K562 (cell line): ENCODE results near the gene CCDC141. TPM values are rescaled to one million over a fixed set of nuclear protein-coding genes. Genes with fewer than 3 reads are reported as not detected.

Experiments used
- ATAC-seq: fragments of 200-7000 bp; cut with Tn5 transposase; 3 replicates; pipeline ENCODE4 v1.9.1; 2020; ENCODE audit warnings: moderate library complexity
- BruUV-seq: library from RNA; stranded (reverse); fragments of 400-500 nt; replicated peaks from 2 replicates; lab custom pipeline; 2021; lab: Mats Ljungman, UMichigan
- CTCF ChIA-PET: fragments of 300-600 bp; formaldehyde crosslinking; extraction: SDS; loops from one replicate; lab custom pipeline; 2021; ENCODE audit warnings: low intra/inter-chr PET ratio; lab: Yijun Ruan, JAX
- POLR2A ChIA-PET: fragments of 300-600, 350-650 bp; sonication (Branson Sonifier 250); formaldehyde crosslinking; extraction: SDS; loops from one replicate; lab custom pipeline; 2021; ENCODE audit warnings: antibody characterized with exemption, inconsistent platforms; lab: Yijun Ruan, JAX
- DNase-seq, 4 experiments: peaks; one replicate each; pipeline versions ENCODE4 v3.0.0 to v3.0.0-alpha.2; 2011 to 2018; ENCODE audit warnings: low spot score in 3 of 4, mixed read lengths in 3 of 4; ENCODE audit errors: extremely low read depth in 1 of 4
- FAIRE-seq: peaks from 2 replicates; lab custom pipeline; 2011; peaks lifted over from hg19 to GRCh38; lab: Jason Lieb, UNC
- H2AFZ ChIP-seq: 2 replicates; pipeline ENCODE4 v1.6.0; 2011; ENCODE audit warnings: low read depth, low read length, control low read depth, inconsistent platforms
- H3K27ac ChIP-seq: fragments of 200-600 bp; 3 replicates; pipeline ENCODE4 v1.8.0; 2011; ENCODE audit warnings: low read depth, mild to moderate bottlenecking, control low read depth, inconsistent platforms, low read length, moderate library complexity, mixed read lengths; ENCODE audit errors: extremely low read depth
- H3K27me3 ChIP-seq, 2 experiments: fragments of 300-600 bp in 1 of 2; 2 replicates in 1 of 2; 3 replicates in 1 of 2; pipeline versions ENCODE4 v1.6.0 to v1.8.0; 2011; ENCODE audit warnings: inconsistent platforms in 2 of 2, low read length in 2 of 2, mild to moderate bottlenecking in 1 of 2, mixed read lengths in 1 of 2, moderate library complexity in 1 of 2; ENCODE audit not compliant: control insufficient read depth in 2 of 2, insufficient read depth in 2 of 2
- H3K36me3 ChIP-seq: fragments of 300-600 bp; 3 replicates; pipeline ENCODE4 v1.8.0; 2011; ENCODE audit warnings: mild to moderate bottlenecking, low read length, inconsistent platforms; ENCODE audit not compliant: control insufficient read depth, insufficient read depth
- H3K4me1 ChIP-seq, 2 experiments: fragments of 200-600 bp in 1 of 2; replicated peaks in 1 of 2; 2 replicates in 1 of 2; 3 replicates in 1 of 2; pipeline versions ENCODE4 v1.5.1 to v1.8.0; 2011; ENCODE audit warnings: inconsistent platforms in 2 of 2, low read length in 2 of 2, mild to moderate bottlenecking in 1 of 2, mixed read lengths in 1 of 2, moderate library complexity in 1 of 2; ENCODE audit not compliant: control insufficient read depth in 2 of 2, insufficient read depth in 2 of 2
- H3K4me2 ChIP-seq: 2 replicates; pipeline ENCODE4 v1.6.1; 2011; ENCODE audit warnings: low read length, control low read depth, inconsistent platforms, mixed read lengths; ENCODE audit not compliant: insufficient read depth
- H3K4me3 ChIP-seq: fragments of 200-600 bp; sonication (generic), shearing (Covaris generic); 2 replicates; pipeline ENCODE4 v1.5.1; 2016; ENCODE audit warnings: control low read depth, inconsistent platforms
- H3K79me2 ChIP-seq: fragments of 200-600 bp; 3 replicates; pipeline ENCODE4 v1.8.0; 2011; ENCODE audit warnings: low read length, inconsistent platforms; ENCODE audit not compliant: control insufficient read depth, insufficient read depth
- H3K9ac ChIP-seq, 2 experiments: 2 replicates each; pipeline versions ENCODE4 v1.6.0 to v1.6.1; 2011; ENCODE audit warnings: low read depth in 2 of 2, low read length in 2 of 2, control low read depth in 1 of 2, inconsistent platforms in 1 of 2, mild to moderate bottlenecking in 1 of 2, mixed read lengths in 1 of 2; ENCODE audit not compliant: insufficient read depth in 1 of 2
- H3K9me1 ChIP-seq: one replicate; pipeline ENCODE4 v1.6.0; 2011; ENCODE audit warnings: inconsistent platforms, mild to moderate bottlenecking, low read length, moderate library complexity; ENCODE audit not compliant: control insufficient read depth, insufficient read depth
- H3K9me3 ChIP-seq: replicated peaks from 2 replicates; pipeline ENCODE4 v1.5.1; 2011; ENCODE audit warnings: low read depth, low read length, inconsistent platforms; ENCODE audit not compliant: control insufficient read depth, insufficient read depth
- H4K20me1 ChIP-seq: replicated peaks from 2 replicates; pipeline ENCODE4 v1.6.1; 2011; ENCODE audit warnings: low read length, inconsistent platforms, mixed read lengths; ENCODE audit not compliant: control insufficient read depth, insufficient read depth
- C11orf30 ChIP-seq: fragments of 450-650 bp; IDR thresholded peaks from 2 replicates; pipeline ENCODE4 v1.6.1; 2016; ENCODE audit warnings: low read depth, mild to moderate bottlenecking
- MAFG ChIP-seq: fragments of 450-650 bp; conservative IDR thresholded peaks from 2 replicates; pipeline ENCODE4 v1.6.1; 2016; ENCODE audit warnings: missing genetic modification characterization, missing compliant biosample characterization
- NFE2 ChIP-seq: IDR thresholded peaks from 2 replicates; pipeline ENCODE4 v1.6.1; 2014; ENCODE audit warnings: antibody characterized with exemption, low read depth
- SMARCB1 ChIP-seq: IDR thresholded peaks from 2 replicates; pipeline ENCODE4 v1.6.1; 2011; ENCODE audit warnings: improper control_type of control experiment, low read depth; ENCODE audit not compliant: insufficient read length
- TOE1 ChIP-seq, 2 experiments: fragments of 450-650 bp in 1 of 2; sonication (generic) in 1 of 2; formaldehyde crosslinking in 1 of 2; IDR thresholded peaks; 2 replicates each; pipeline versions ENCODE4 v1.7.1 to v1.8.0; 2016 to 2022; ENCODE audit warnings: borderline replicate concordance in 2 of 2, mild to moderate bottlenecking in 2 of 2, antibody characterized with exemption in 1 of 2, inconsistent platforms in 1 of 2, low read depth in 1 of 2, missing genetic modification reagents in 1 of 2, moderate library complexity in 1 of 2
- ZNF316 ChIP-seq: fragments of 450-650 bp; IDR thresholded peaks from 2 replicates; pipeline ENCODE4 v1.6.1; 2016
- ZNF41 ChIP-seq: fragments of 250-450 bp; sonication (Bioruptor Pico); conservative IDR thresholded peaks from 2 replicates; pipeline ENCODE4 v1.4.0; 2020; ENCODE audit warnings: mild to moderate bottlenecking
- ZNF444 ChIP-seq: fragments of 250-450 bp; sonication (Bioruptor Pico); IDR thresholded peaks from 2 replicates; pipeline ENCODE4 v1.4.0; 2020; ENCODE audit warnings: mild to moderate bottlenecking, moderate library complexity
- WGBS: fragments of 100-300 bp; shearing (Covaris generic); methylation state at CpG from one replicate; pipeline ENCODE4 v1.1.6; 2016; ENCODE audit warnings: low coverage, mixed read lengths; ENCODE audit not compliant: insufficient coverage; ENCODE audit errors: missing lambda C conversion rate; 5-methylcytosine and 5-hydroxymethylcytosine counted together
- in situ Hi-C: fragments of 300-500 bp; cut with MboI; formaldehyde crosslinking; loops from 4 replicates; pipeline ENCODE4 v1.15.0; 2018; ENCODE audit warnings: inconsistent platforms, mixed read lengths
- intact Hi-C: fragments of 100-400 bp; cut with micrococcal nuclease; formaldehyde crosslinking; loops from 2 replicates; pipeline ENCODE4 v1.14.2; 2022
- polyA plus RNA-seq, 8 experiments: library from polyadenylated mRNA; depleted of rRNA in 4 of 8; stranded (reverse) in 5 of 8; unstranded in 3 of 8; fragments of >200 nt; fragmentation: Nextera tagmentation in 2 of 8; fragmentation: Illumina TruSeq in 1 of 8; extraction: Ambion mirVana in 2 of 8; extraction: Trizol in 1 of 8; gene quantifications; 2 replicates each; pipeline versions ENCODE4 v1.2.1 to v1.2.3, GENCODE V29; 2011 to 2014; ENCODE audit warnings: inconsistent platforms in 1 of 8, missing spikeins in 1 of 8
- total RNA-seq, 7 experiments: library from RNA; depleted of rRNA in 6 of 7; stranded (reverse); fragments of >200 nt in 6 of 7; fragmentation: Illumina TruSeq in 2 of 7; extraction: Trizol in 2 of 7; gene quantifications; 2 replicates each; pipeline versions ENCODE4 v1.2.1 to v1.2.3, GENCODE V29; 2011 to 2021; ENCODE audit warnings: low replicate concordance in 1 of 7
- TF ChIP-seq, protein P1 (sequence below), 2 experiments: fragments of 150-350 bp in 1 of 2; IDR thresholded peaks; 2 replicates each; pipeline ENCODE4 v1.6.1; 2012 to 2016; ENCODE audit warnings: low read depth in 2 of 2, low read length in 2 of 2, mild to moderate bottlenecking in 1 of 2, moderate library complexity in 1 of 2
- TF ChIP-seq, protein P2 (sequence below): sonication (generic); formaldehyde crosslinking; IDR thresholded peaks from 2 replicates; pipeline ENCODE4 v1.9.0; 2022; ENCODE audit warnings: mild to moderate bottlenecking, missing genetic modification reagents
- TF ChIP-seq, protein P3 (sequence below), 2 experiments: fragments of 450-650 bp in 1 of 2; sonication (generic) in 1 of 2; formaldehyde crosslinking in 1 of 2; IDR thresholded peaks in 1 of 2; conservative IDR thresholded peaks in 1 of 2; 2 replicates each; pipeline versions ENCODE4 v1.6.1 to v1.8.1; 2016 to 2023; ENCODE audit warnings: mild to moderate bottlenecking in 2 of 2, moderate library complexity in 2 of 2, inconsistent platforms in 1 of 2, missing genetic modification reagents in 1 of 2

The CCDC141 gene
- total and polyA plus RNA-seq, 9 of the 15 experiments (the other 6 are each of a cell fraction or from before 2014, with no cell fraction given), result 0.09 TPM; not detected in 8

DNA sequence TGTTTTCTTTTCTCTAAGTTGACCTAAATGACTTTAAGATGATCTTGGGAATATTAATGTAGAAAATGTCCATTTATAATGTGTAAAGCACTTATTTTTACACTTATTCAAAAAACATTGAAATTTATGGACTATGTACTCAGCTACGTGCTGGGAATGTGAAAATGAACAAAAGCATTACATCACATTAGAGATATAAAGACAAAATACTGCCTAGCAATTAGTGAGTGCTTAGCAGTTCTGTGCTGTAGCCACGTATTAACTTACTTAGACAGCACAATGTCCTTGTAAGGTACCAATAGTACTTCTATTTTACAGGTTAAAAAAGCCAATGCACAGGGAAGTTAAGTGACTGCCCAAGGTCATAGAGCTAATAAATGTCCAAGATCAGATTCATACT is 138.9 kb downstream of the CCDC141 start (continued):
- TF ChIP-seq, protein P1, sequence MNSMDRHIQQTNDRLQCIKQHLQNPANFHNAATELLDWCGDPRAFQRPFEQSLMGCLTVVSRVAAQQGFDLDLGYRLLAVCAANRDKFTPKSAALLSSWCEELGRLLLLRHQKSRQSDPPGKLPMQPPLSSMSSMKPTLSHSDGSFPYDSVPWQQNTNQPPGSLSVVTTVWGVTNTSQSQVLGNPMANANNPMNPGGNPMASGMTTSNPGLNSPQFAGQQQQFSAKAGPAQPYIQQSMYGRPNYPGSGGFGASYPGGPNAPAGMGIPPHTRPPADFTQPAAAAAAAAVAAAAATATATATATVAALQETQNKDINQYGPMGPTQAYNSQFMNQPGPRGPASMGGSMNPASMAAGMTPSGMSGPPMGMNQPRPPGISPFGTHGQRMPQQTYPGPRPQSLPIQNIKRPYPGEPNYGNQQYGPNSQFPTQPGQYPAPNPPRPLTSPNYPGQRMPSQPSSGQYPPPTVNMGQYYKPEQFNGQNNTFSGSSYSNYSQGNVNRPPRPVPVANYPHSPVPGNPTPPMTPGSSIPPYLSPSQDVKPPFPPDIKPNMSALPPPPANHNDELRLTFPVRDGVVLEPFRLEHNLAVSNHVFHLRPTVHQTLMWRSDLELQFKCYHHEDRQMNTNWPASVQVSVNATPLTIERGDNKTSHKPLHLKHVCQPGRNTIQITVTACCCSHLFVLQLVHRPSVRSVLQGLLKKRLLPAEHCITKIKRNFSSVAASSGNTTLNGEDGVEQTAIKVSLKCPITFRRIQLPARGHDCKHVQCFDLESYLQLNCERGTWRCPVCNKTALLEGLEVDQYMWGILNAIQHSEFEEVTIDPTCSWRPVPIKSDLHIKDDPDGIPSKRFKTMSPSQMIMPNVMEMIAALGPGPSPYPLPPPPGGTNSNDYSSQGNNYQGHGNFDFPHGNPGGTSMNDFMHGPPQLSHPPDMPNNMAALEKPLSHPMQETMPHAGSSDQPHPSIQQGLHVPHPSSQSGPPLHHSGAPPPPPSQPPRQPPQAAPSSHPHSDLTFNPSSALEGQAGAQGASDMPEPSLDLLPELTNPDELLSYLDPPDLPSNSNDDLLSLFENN (IDR thresholded peaks at IDR 0.05; ENCODE audit: low read depth in 2 of 2, low read length in 2 of 2), result no peak
- TF ChIP-seq, protein P2, sequence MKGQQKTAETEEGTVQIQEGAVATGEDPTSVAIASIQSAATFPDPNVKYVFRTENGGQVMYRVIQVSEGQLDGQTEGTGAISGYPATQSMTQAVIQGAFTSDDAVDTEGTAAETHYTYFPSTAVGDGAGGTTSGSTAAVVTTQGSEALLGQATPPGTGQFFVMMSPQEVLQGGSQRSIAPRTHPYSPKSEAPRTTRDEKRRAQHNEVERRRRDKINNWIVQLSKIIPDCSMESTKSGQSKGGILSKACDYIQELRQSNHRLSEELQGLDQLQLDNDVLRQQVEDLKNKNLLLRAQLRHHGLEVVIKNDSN, result no peak
- no peak for TF ChIP-seq ZNF444 (CRISPR knock-in tag)
- TF ChIP-seq ZNF41 (CRISPR knock-in tag), result no peak

DNA sequence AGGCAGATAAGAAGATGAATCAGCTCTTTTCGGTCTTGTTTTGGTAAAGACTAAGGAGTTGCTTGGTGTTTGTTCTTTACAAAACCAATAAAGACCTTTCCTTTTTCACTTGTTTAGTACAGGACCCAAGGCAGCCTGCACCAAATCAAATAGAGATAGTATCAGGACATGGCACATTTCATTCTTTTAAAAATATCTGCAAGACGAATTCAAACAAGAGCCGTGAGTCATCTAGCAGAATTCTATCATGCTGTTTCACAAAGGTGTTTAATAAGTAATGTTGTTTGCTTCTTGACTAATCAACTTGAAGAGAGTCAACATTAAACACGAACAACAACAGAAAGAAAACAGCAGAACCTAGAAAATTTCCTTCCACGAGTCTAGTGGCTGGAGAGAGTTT is 139.9 kb downstream of the CCDC141 start:
- H3K27me3 ChIP-seq, result no peaks in the 10 kb centered on the region
- H3K36me3 ChIP-seq, result no peaks in the 10 kb centered on the region
- no peak for FAIRE-seq
- BruUV-seq, result no TSS peak
- no peak overlapping the region for H3K4me2 ChIP-seq
- no peaks in the 10 kb centered on the region for H3K79me2 ChIP-seq
- peak; percentile 38; the same call in 1 of the 2 replicates for TF ChIP-seq ZNF316
- no peak for TF ChIP-seq SMARCB1
- TF ChIP-seq C11orf30, result peak; percentile 27; the same call in 1 of the 2 replicates
- TF ChIP-seq, protein P3, sequence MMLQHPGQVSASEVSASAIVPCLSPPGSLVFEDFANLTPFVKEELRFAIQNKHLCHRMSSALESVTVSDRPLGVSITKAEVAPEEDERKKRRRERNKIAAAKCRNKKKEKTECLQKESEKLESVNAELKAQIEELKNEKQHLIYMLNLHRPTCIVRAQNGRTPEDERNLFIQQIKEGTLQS (IDR thresholded peaks at IDR 0.05), result no peak
- TF ChIP-seq, protein P3 (CRISPR knock-in tag; conservative IDR thresholded peaks at IDR 0.05), result no peak
- no peak for TF ChIP-seq TOE1 (IDR thresholded peaks at IDR 0.05; ENCODE audit: borderline replicate concordance)
- TF ChIP-seq TOE1 (CRISPR knock-in tag; IDR thresholded peaks at IDR 0.05; ENCODE audit: borderline replicate concordance, low read depth), result no peak
- peak; percentile 49; the same call in 1 of the 2 replicates for TF ChIP-seq MAFG (tag)
- peak; percentile 27; the same call in 1 of the 2 replicates for TF ChIP-seq NFE2
- TF ChIP-seq, all 486 proteins: peak for 4
- H2AFZ ChIP-seq, result no peak overlapping the region
- no peaks in the 10 kb centered on the region for H4K20me1 ChIP-seq
- no peak overlapping the region for H3K9ac ChIP-seq
- H3K4me3 ChIP-seq, result no peak overlapping the region
- intact Hi-C loops, result loop anchor here (5.0 to 10.0 kb wide), 2 partner anchors 798 to 835 kb away; partner anchors contain the start of gene RBM45
- no peak for ATAC-seq
- H3K4me1 ChIP-seq, result no peaks in the 10 kb centered on the region
- ChIA-PET POLR2A (interaction anchor here (1.3 to 1.9 kb wide), 2 partner anchors 9 to 11 kb away, joined by 3 to 5 read pairs; no protein-coding TSS in a partner anchor), CTCF (interaction anchor here (0.6 kb wide), 1 partner anchor 175 kb away, joined by 3 read pairs; no protein-coding TSS in a partner anchor)
- WGBS, result 0% methylated on average over 5 of the region's 5 CpGs
- no peaks in the 10 kb centered on the region for H3K9me1 ChIP-seq
- DNase-seq, result no peak
- no peak overlapping the region for H3K27ac ChIP-seq
- H3K9me3 ChIP-seq, result no peaks in the 10 kb centered on the region
- in situ Hi-C loops, result loop anchor here (10.0 kb wide), 2 partner anchors 115 to 795 kb away; partner anchors contain the start of gene RBM45
